Right lobe of liver (tissue), 6 donors: ENCODE measurements around the gene ITPK1. TPM values are rescaled to one million over a fixed set of nuclear protein-coding genes. Genes with fewer than 3 reads are reported as not detected.

ENCODE experiments used
- ATAC-seq, 4 donors: fragments of 200-7000 bp; cut with Tn5 transposase; one replicate each; pipeline ENCODE4 v1.9.1; 2020; ENCODE audit warnings: mild to moderate bottlenecking in 4 of 4, moderate library complexity in 4 of 4
- DNase-seq, 3 donors: peaks; one replicate each; pipeline ENCODE4 v3.0.0-alpha.2; 2020
- H3K27ac ChIP-seq, 3 donors: fragments of 200-600 bp; one replicate each; pipeline ENCODE4 v1.8.0; 2022
- H3K27me3 ChIP-seq, 2 donors: fragments of 200-600 bp; one replicate each; pipeline ENCODE4 v1.8.0; 2022
- H3K36me3 ChIP-seq, 4 donors: fragments of 200-600 bp; sonication (generic) in 1 of 4; one replicate each; pipeline versions ENCODE4 v1.5.1 to v1.8.0; 2017 to 2022; ENCODE audit warnings: control low read depth in 1 of 4
- H3K4me1 ChIP-seq, 4 donors: fragments of 200-600 bp; sonication (generic) in 1 of 4; one replicate each; pipeline versions ENCODE4 v1.5.1 to v1.8.0; 2017 to 2022; ENCODE audit warnings: control low read depth in 1 of 4
- H3K4me3 ChIP-seq, 3 donors: fragments of 200-600 bp; one replicate each; pipeline ENCODE4 v1.8.0; 2022
- H3K9me3 ChIP-seq, 4 donors: fragments of 200-600 bp; sonication (generic) in 1 of 4; one replicate each; pipeline versions ENCODE4 v1.5.1 to v1.8.0; 2017 to 2022; ENCODE audit warnings: control low read depth in 1 of 4
- CTCF ChIP-seq, 4 donors: fragments of 200-600 bp in 3 of 4; fragments of 450-650 bp in 1 of 4; IDR thresholded peaks; one replicate each; pipeline versions ENCODE4 v1.5.1 to v1.8.0; 2016 to 2022; ENCODE audit warnings: antibody characterized with exemption in 4 of 4, mild to moderate bottlenecking in 2 of 4
- POLR2A ChIP-seq: fragments of 450-650 bp; IDR thresholded peaks from one replicate; pipeline ENCODE4 v1.6.1; 2017; ENCODE audit warnings: antibody characterized with exemption, mild to moderate bottlenecking
- WGBS: methylation state at CpG from one replicate; pipeline ENCODE4 v1.1.6; 2018; ENCODE audit warnings: low coverage, low lambda C conversion rate; ENCODE audit not compliant: insufficient coverage; ENCODE audit errors: missing lambda C conversion rate; 5-methylcytosine and 5-hydroxymethylcytosine counted together
- intact Hi-C, 2 donors: fragments of 100-400 bp; cut with DNase I; formaldehyde crosslinking; loops; one replicate each; pipeline versions ENCODE4 v1.11.2 to v1.14.1; 2022
- total RNA-seq, 6 experiments: library from RNA; depleted of rRNA in 2 of 6; stranded (reverse); fragments of >200 nt in 2 of 6; fragmentation: NEBNext Ultra II Directional in 3 of 6; extraction: Animal tissue kit (Norgen Biotek cat#: 25700) in 3 of 6; gene quantifications; one replicate each; pipeline versions ENCODE4 v1.1.0 to v1.2.4, GENCODE V29; 2016 to 2023
- donor health status: DM: no; HTN: yes; CAD: no.
- donor health status: DM: no; HTN: no; CAD: no.
- donor health status: DM: no; HTN: no; CAD: no.
- donor health status: DM: no; HTN: yes; CAD: no.
- donor health status: DM: no; HTN: yes; CAD: no.

ITPK1 gene
- total RNA-seq, 6 experiments from 2014 or later, result 28.4 to 61.0 (median 40.0) TPM

- no peak overlapping the region for H3K4me3 ChIP-seq
- no peaks in the 10 kb centered on the region for H3K9me3 ChIP-seq
- TF ChIP-seq POLR2A, result no peak
- no peak for TF ChIP-seq CTCF (IDR thresholded peaks at IDR 0.05)
- peak overlapping the region in 2 of 3 donors; percentile 45 to 60 for H3K27ac ChIP-seq
- WGBS, result 52% methylated on average over 5 of the region's 17 CpGs
- H3K4me1 ChIP-seq, result peaks cover 0 to 44% (median 17%) of the 10 kb centered on the region in 4 donors
- ATAC-seq (peak; percentile 85 to 90 (median 88)), DNase-seq (peak; percentile 88 to 98 (median 98))
- no peaks in the 10 kb centered on the region for H3K36me3 ChIP-seq
- intact Hi-C loops, result no loop called here
- no peaks in the 10 kb centered on the region for H3K27me3 ChIP-seq
Measured at GRCh38 chr14:93017301-93017797, 98.4 kb downstream of the ITPK1 start.

- Histone ChIP-seq H3K27ac (no peak overlapping the region), H3K4me1 (peaks cover 0 to 53% (median 17%) of the 10 kb centered on the region in 4 donors), H3K4me3 (no peak overlapping the region), H3K9me3 (no peaks in the 10 kb centered on the region), H3K36me3 (no peaks in the 10 kb centered on the region), H3K27me3 (no peaks in the 10 kb centered on the region)
- DNase-seq (no peak), ATAC-seq (no peak)
- intact Hi-C loops, result no loop called here
- TF ChIP-seq CTCF (IDR thresholded peaks at IDR 0.05) (no peak), POLR2A (no peak)
- WGBS, result 100% methylated on average over 1 of the region's 18 CpGs
Measured at GRCh38 chr14:93016275-93016845, 99.4 kb downstream of the ITPK1 start.

GRCh38 chr14:93015505-93015904 lies 100.2 kb downstream of the ITPK1 start:
- no peaks in the 10 kb centered on the region for H3K9me3 ChIP-seq
- no peaks in the 10 kb centered on the region for H3K36me3 ChIP-seq
- H3K27me3 ChIP-seq, result no peaks in the 10 kb centered on the region
- ATAC-seq, result no peak
- WGBS, result 64% methylated on average over 4 of the region's 15 CpGs
- no peak for DNase-seq
- intact Hi-C loops, result no loop called here
- no peak overlapping the region for H3K4me3 ChIP-seq
- H3K4me1 ChIP-seq, result peaks cover 0 to 55% (median 17%) of the 10 kb centered on the region in 4 donors
- no peak overlapping the region for H3K27ac ChIP-seq
- TF ChIP-seq POLR2A (no peak), CTCF (IDR thresholded peaks at IDR 0.05) (no peak)

GRCh38 chr14:93015064-93015463 lies 100.7 kb downstream of the ITPK1 start:
- intact Hi-C loops, result no loop called here
- 82% methylated on average over 3 of the region's 5 CpGs for WGBS
- Histone ChIP-seq H3K4me3 (no peak overlapping the region), H3K27ac (no peak overlapping the region), H3K4me1 (peaks cover 0 to 55% (median 17%) of the 10 kb centered on the region in 4 donors), H3K27me3 (no peaks in the 10 kb centered on the region), H3K9me3 (no peaks in the 10 kb centered on the region), H3K36me3 (no peaks in the 10 kb centered on the region)
- ATAC-seq (no peak), DNase-seq (no peak)
- TF ChIP-seq CTCF (IDR thresholded peaks at IDR 0.05), result no peak
- no peak for TF ChIP-seq POLR2A
